SK-N-MC (cell line): ENCODE measurements around the gene NCBP3.

Experiments
- EZH2 ChIP-seq: fragments of 200-600 bp; sonication (generic); IDR thresholded peaks from one replicate; pipeline ENCODE4 v1.6.1; 2017; ENCODE audit warnings: antibody characterized with exemption
- FOXP2 ChIP-seq: optimal IDR thresholded peaks from 2 replicates; pipeline ENCODE3; 2011; ENCODE audit warnings: mild to moderate bottlenecking, moderate library complexity; ENCODE audit not compliant: insufficient read depth; ENCODE audit errors: extremely low read length, control extremely low read depth
- POLR2AphosphoS5 ChIP-seq: IDR thresholded peaks from 2 replicates; pipeline ENCODE4 v1.6.1; 2012; ENCODE audit warnings: mild to moderate bottlenecking, low read depth, low read length, borderline replicate concordance

DNA sequence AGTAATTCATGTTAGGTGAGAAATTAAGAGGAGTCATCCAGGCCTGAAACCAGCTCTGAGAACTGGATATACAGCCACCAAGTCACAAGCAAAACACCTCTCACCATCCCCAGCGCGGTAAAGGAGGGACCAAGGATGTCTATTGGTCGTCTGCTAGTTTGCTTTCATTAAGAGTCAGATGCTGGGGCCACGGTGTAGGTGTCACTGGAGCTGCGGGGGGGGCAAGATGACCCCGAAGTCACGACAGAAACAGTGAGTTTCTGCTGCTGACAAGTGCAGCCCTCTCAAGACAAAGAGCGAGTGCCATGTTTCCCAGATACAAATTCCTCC lies 790 bp downstream of the NCBP3 start:
- TF ChIP-seq POLR2AphosphoS5 (no peak), EZH2 (no peak), FOXP2 (no peak)
